Omental fat pad (tissue), 4 donors: ENCODE data around the gene MFNG. TPM values are rescaled to one million over a fixed set of nuclear protein-coding genes. Genes with fewer than 3 reads are reported as not detected.

ENCODE experiments used
- ATAC-seq: fragments of 150-250 bp; one replicate; pipeline ENCODE4 v1.9.1; 2016; ENCODE audit warnings: mild to moderate bottlenecking, moderate library complexity; ENCODE audit not compliant: low FRiP score
- DNase-seq: peaks from one replicate; pipeline ENCODE4 v3.0.0-alpha.2; 2019; ENCODE audit warnings: low spot score
- total RNA-seq, 4 donors: library from RNA; depleted of rRNA; stranded (reverse); fragments of >200 nt; gene quantifications; one replicate each; pipeline ENCODE4 v1.1.0, GENCODE V29; 2016
- TF ChIP-seq, protein P1 (sequence below), 3 donors: fragments of 450-650 bp; IDR thresholded peaks; one replicate each; pipeline ENCODE4 v1.5.1; 2016 to 2017; ENCODE audit warnings: antibody characterized with exemption in 3 of 3, mild to moderate bottlenecking in 3 of 3, moderate library complexity in 2 of 3

Gene MFNG
- total RNA-seq, 4 donors from 2014 or later, result 16.0 to 64.2 (median 35.7) TPM

DNA sequence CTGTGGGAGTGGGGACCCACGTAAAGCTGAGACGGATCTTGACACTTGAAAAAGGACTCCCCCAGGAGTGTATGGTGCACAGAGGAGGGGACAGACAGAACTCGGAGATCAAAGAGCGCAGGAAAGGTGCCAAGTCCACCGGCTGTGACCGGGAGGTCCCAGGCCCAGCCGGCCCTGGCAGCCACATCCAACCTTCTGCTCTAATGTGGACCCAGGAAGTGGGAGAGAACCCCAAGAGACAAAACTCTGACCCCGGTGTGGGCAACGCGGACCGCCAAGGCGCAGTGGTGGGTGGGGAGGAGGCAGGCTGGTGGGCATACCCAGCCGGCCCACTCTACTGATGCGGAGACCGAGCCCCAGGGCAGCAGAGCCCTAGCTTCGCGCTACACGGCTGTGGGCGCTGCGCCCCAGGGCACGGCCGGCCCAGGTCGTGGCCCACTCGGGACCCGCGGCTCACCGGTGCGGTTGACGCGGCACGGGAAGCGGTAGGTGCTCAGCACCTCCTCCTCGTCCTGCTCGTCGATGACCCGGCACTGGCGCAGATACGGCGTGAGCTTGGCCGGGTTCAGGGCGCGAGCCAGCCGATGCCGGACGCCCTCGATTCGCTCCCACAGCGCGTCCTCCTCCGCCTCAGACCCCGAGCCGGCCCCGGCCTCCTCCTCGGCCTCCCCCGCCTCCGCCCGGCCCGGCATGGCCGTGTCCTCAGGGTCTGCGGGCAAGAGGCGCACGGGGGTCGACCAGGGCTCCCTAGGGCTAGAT lies 32.5 kb upstream of the MFNG start:
- ATAC-seq (peak; percentile 37), DNase-seq (no peak)
- TF ChIP-seq, protein P1, sequence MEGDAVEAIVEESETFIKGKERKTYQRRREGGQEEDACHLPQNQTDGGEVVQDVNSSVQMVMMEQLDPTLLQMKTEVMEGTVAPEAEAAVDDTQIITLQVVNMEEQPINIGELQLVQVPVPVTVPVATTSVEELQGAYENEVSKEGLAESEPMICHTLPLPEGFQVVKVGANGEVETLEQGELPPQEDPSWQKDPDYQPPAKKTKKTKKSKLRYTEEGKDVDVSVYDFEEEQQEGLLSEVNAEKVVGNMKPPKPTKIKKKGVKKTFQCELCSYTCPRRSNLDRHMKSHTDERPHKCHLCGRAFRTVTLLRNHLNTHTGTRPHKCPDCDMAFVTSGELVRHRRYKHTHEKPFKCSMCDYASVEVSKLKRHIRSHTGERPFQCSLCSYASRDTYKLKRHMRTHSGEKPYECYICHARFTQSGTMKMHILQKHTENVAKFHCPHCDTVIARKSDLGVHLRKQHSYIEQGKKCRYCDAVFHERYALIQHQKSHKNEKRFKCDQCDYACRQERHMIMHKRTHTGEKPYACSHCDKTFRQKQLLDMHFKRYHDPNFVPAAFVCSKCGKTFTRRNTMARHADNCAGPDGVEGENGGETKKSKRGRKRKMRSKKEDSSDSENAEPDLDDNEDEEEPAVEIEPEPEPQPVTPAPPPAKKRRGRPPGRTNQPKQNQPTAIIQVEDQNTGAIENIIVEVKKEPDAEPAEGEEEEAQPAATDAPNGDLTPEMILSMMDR (IDR thresholded peaks at IDR 0.05), result no peak

DNA sequence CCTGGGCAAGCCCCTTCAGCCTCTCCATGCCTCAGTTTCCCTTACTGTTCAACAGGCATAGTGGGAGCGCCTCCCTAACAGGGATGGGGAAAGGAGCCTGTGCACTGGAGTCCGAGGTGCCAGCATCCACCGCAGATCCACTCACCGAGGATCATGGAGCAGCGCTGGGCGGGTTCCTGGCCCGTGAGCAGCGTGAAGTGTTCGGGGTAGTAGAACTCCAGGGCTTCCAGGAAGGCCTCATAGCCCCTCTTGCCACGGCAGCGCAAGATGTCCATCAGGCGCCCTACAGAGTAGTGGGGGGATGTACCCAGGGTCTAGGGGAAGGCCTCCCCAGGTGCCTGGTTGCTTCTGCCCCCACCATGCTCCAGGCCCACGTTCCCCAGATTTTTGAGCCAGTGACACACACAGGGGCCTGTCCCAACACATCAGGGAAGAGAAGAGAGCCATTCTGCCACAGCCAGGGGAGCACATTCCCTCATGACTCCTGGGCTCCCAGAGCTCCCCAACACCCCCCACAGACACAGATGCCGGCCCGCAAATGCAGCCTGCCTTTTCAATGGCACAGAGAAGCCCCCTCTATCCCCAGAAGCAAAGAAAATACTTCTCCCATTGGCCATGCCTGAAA lies 31.8 kb upstream of the MFNG start:
- DNase-seq, result no peak
- TF ChIP-seq, protein P1 (IDR thresholded peaks at IDR 0.05), result no peak
- ATAC-seq, result no peak

DNA sequence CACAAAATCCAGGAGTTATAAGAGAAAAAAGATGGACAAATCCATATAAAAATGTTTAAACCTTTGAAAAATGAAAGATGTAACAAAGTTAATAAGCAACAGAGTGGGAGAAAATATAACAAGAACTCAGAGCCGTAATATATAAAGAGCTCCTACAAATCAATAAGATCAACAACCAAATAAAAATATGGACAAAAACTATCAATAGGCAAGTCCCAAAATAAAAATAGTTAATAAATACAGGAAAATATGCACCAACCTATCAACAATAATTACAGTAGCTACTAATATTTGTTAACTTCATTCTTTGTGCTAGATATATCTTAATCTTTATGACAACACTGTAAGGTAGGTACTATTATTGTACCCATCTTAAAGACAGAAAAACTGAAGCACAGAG lies 30.3 kb upstream of the MFNG start:
- no peak for ATAC-seq
- TF ChIP-seq, protein P1 (IDR thresholded peaks at IDR 0.05), result no peak
- DNase-seq, result no peak

DNA sequence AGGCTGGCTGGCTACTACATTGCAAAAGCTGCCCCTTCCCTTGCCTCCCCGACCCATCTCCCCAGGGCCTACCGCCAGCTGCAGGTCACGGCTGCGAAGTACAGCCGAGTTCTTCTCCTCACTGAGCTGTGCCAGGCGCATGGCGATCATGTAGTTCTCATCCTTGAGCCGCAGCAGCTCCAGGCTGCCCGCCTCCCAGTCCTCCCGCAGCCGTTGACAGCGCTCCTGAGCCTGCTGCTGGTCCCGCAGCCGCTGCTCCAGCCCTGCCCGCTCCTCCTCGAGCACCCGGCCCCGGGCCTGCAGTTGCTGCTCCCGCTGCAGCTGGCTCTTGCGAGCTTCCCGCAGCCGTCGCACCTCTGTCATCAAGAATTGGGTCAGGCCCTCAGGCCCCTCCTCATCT lies 29.7 kb upstream of the MFNG start:
- TF ChIP-seq, protein P1 (IDR thresholded peaks at IDR 0.05), result no peak
- DNase-seq (no peak), ATAC-seq (no peak)

DNA sequence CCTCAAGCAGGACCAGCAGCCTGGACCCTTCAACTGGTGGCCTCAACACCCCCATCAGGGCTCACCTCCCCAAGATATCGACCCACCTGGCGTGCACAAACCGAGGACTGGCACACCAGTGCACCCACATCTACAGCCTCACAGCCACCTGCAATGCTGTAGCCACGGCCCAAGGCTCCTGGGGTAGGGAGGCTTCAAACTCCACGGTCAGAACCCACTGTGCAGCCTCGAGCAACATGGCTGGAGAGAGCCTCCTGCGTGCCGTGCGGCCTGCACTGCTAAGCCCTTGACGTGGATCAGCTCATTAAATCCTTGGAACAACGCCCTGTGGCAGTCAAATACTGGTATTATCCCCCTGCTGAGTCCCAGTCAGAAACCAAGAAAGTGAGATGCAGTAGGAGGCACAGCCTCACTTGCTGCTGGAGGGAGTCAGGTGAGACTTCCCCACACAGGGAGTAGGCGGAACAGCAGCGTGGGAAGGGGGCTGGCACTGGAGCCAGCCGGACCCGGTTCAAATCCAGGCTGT lies 28.4 kb upstream of the MFNG start:
- TF ChIP-seq, protein P1 (IDR thresholded peaks at IDR 0.05), result no peak
- ATAC-seq (no peak), DNase-seq (no peak)

DNA sequence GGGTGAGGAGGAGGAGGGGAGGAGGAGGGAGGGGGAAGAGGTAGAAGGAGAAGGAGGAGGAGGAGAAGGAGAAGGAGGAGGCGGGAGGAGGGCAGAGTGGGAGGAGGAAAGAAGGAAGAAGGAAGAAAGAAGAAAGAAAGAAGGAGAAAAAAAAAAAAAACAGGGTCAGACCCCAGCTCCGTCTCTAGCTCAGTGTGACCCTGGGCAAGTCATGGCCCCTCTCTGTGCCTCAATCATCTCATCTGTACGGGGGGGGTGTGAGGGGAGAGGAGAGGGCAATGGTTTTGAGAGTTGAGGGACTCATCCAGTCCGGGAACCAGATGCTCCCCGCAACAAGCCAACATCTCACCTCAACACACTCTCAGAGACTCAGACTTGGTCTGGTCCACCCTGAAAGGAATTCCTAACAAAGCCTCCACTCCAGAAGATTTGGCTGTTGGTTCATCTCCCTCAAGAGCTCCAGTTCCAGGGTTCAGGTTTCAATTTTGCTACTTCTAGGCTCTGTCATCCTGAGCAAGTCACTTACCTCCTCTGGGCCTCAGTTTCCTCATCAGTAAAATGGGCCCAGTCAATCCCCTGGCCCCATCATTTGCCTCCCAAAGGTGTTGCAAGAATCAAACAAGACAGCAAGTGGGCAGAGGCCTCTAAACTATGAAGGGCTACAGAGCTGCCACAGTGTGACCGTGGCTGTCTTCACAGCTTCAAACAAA lies 25.4 kb upstream of the MFNG start:
- TF ChIP-seq, protein P1 (IDR thresholded peaks at IDR 0.05), result no peak
- DNase-seq (no peak), ATAC-seq (no peak)
